Measurements from ENCODE around the gene NTSR1.
A peak's percentile ranks its signal among the peaks of the same experiment; 100 is the strongest.

Gene NTSR1

DNA sequence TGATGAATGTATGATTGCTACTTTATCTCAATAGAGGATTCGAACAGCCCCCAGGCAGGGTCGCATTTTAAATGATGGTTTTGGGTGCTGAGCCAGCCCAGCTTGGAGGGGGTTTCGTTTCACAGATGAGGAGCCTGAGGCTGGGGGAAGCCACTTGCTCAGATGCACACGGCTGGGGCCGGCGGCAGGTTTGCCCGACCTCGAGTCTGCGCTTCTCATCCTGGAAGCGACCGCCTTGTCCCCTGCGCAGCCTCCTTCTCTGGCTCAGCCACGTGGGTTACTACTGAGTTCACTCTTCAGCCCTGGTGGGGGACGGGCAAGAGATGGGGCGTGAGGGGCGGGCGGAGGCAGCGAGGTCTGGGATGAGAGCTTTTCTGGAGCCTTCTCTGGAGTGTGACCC, 25.3 kb downstream of the NTSR1 start:
- TF ChIP-seq, protein P1, sequence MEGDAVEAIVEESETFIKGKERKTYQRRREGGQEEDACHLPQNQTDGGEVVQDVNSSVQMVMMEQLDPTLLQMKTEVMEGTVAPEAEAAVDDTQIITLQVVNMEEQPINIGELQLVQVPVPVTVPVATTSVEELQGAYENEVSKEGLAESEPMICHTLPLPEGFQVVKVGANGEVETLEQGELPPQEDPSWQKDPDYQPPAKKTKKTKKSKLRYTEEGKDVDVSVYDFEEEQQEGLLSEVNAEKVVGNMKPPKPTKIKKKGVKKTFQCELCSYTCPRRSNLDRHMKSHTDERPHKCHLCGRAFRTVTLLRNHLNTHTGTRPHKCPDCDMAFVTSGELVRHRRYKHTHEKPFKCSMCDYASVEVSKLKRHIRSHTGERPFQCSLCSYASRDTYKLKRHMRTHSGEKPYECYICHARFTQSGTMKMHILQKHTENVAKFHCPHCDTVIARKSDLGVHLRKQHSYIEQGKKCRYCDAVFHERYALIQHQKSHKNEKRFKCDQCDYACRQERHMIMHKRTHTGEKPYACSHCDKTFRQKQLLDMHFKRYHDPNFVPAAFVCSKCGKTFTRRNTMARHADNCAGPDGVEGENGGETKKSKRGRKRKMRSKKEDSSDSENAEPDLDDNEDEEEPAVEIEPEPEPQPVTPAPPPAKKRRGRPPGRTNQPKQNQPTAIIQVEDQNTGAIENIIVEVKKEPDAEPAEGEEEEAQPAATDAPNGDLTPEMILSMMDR (IDR thresholded peaks at IDR 0.05; ENCODE audit: low read depth, low read length) = no peak
- no peak overlapping the region for H3K4me3 ChIP-seq (ENCODE audit: low read depth, low read length)
- H3K27me3 ChIP-seq = no peaks in the 10 kb centered on the region; the same call in 1 of the 2 replicates
- H3K9me3 ChIP-seq = no peaks in the 10 kb centered on the region
- H3K4me1 ChIP-seq = peaks cover 4% of the 10 kb centered on the region; the same call in 1 of the 2 replicates
- peak; percentile 12 for DNase-seq
- H3K36me3 ChIP-seq = no peaks in the 10 kb centered on the region

DNA sequence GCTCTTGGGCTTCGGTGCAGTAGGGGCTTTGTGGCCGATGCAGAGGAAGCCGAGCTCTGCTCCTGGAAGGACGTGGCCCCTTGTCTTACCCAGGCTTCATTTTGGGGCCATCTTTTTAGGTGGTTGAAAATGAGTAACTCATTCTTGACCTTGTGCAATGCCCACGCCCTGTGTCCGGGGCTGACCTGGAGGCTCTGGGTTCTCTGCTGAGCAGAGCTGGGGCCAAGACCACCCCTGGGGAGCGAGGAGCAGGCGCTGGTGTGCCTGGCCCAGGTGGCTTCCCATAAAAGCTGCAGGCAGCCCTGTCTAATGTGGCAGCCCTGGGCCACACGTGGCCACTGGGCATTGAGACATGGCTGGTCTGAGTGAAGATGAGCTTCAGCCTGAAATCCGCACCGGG, 25.7 kb downstream of the NTSR1 start:
- DNase-seq = no peak
- Histone ChIP-seq H3K36me3 (no peaks in the 10 kb centered on the region), H3K27me3 (no peaks in the 10 kb centered on the region; the same call in 1 of the 2 replicates), H3K9me3 (no peaks in the 10 kb centered on the region), H3K4me3 (ENCODE audit: low read depth, low read length) (no peak overlapping the region), H3K4me1 (peaks cover 4% of the 10 kb centered on the region; the same call in 1 of the 2 replicates)
- TF ChIP-seq, protein P1 (IDR thresholded peaks at IDR 0.05; ENCODE audit: low read depth, low read length) = no peak

- Histone ChIP-seq H3K4me3 (ENCODE audit: low read depth, low read length) (no peak overlapping the region), H3K27me3 (no peaks in the 10 kb centered on the region; the same call in 1 of the 2 replicates), H3K4me1 (peaks cover 4% of the 10 kb centered on the region; the same call in 1 of the 2 replicates), H3K36me3 (no peaks in the 10 kb centered on the region), H3K9me3 (no peaks in the 10 kb centered on the region)
- TF ChIP-seq, protein P1 (IDR thresholded peaks at IDR 0.05; ENCODE audit: low read depth, low read length) = no peak
- no peak for DNase-seq
Observed at GRCh38 chr20:62734881-62735280, 26.2 kb downstream of the NTSR1 start.

- TF ChIP-seq, protein P1 (IDR thresholded peaks at IDR 0.05; ENCODE audit: low read depth, low read length) = no peak
- Histone ChIP-seq H3K9me3 (no peaks in the 10 kb centered on the region), H3K27me3 (no peaks in the 10 kb centered on the region; the same call in 1 of the 2 replicates), H3K4me1 (peaks cover 4% of the 10 kb centered on the region; the same call in 1 of the 2 replicates), H3K4me3 (ENCODE audit: low read depth, low read length) (no peak overlapping the region), H3K36me3 (no peaks in the 10 kb centered on the region)
- no peak for DNase-seq
Observed at GRCh38 chr20:62735331-62735821, 26.7 kb downstream of the NTSR1 start.

DNA sequence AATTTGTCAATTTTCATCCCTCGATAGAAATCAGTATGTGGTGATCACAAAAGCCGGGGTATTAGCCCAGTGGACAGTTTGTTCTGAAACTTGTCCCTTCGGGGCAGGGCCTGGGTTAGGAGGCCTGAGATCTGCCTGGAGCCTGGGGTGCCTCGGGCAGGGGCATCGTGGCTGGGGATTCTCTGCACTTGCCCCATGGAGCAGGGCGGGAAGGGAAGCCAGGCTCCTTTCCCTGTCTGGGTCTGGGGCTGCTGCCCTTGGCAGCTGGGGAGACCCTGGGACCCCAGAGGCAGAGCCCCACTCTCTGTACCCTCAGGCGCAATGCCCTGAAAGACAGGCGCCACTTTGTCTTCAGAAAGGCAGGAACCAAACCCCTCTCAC, 27.4 kb downstream of the NTSR1 start:
- no peaks in the 10 kb centered on the region for H3K9me3 ChIP-seq
- no peaks in the 10 kb centered on the region for H3K27me3 ChIP-seq

More for the DNA sequence above, 27.4 kb downstream of the NTSR1 start:
- DNase-seq = no peak
- TF ChIP-seq, protein P1 (IDR thresholded peaks at IDR 0.05; ENCODE audit: low read depth, low read length) = no peak
- Histone ChIP-seq H3K36me3 (no peaks in the 10 kb centered on the region), H3K4me3 (ENCODE audit: low read depth, low read length) (no peak overlapping the region), H3K4me1 (peaks cover 4% of the 10 kb centered on the region; the same call in 1 of the 2 replicates)

Measured in BE2C (cell line).